C4-2B (cell line): ENCODE measurements around the gene ZNF771.
"Not testable (repeated sequence)": the region's sequence is repeated elsewhere in the genome, so short reads cannot be mapped to it uniquely, and the experiment has no call there.

ENCODE experiments used
- H3K27ac ChIP-seq: fragments of 450-650 bp; 2 replicates; pipeline ENCODE4 v1.5.1; 2017
- CTCF ChIP-seq: fragments of 450-650 bp; conservative IDR thresholded peaks from 2 replicates; pipeline ENCODE4 v1.5.1; 2017; ENCODE audit warnings: mild to moderate bottlenecking
- ZFX ChIP-seq: fragments of 450-650 bp; IDR thresholded peaks from 2 replicates; pipeline ENCODE4 v1.6.1; 2017

The ZNF771 gene

GRCh38 chr16:30457743-30458560, 50.5 kb downstream of the ZNF771 start:
- TF ChIP-seq CTCF, result no peak
- TF ChIP-seq ZFX, result no peak
- no peak overlapping the region for H3K27ac ChIP-seq

GRCh38 chr16:30458561-30459394, 51.4 kb downstream of the ZNF771 start:
- H3K27ac ChIP-seq, result no peak overlapping the region
- TF ChIP-seq ZFX, result no peak
- no peak for TF ChIP-seq CTCF

- no peak overlapping the region for H3K27ac ChIP-seq
Observed at GRCh38 chr16:30459456-30459855, 52.0 kb downstream of the ZNF771 start.

GRCh38 chr16:30461426-30461825, 54.0 kb downstream of the ZNF771 start:
- H3K27ac ChIP-seq, result not testable (repeated sequence)

More at GRCh38 chr16:30459456-30459855, 52.0 kb downstream of the ZNF771 start:
- TF ChIP-seq ZFX, result no peak
- no peak for TF ChIP-seq CTCF

- TF ChIP-seq CTCF (no peak), ZFX (no peak)
- H3K27ac ChIP-seq, result no peak overlapping the region
Observed at GRCh38 chr16:30464078-30464477, 56.7 kb downstream of the ZNF771 start.
